ENCODE results near the gene RPS6KA1.

- TF ChIP-seq ZNF773 (CRISPR knock-in tag; IDR thresholded peaks at IDR 0.05; ENCODE audit: borderline replicate concordance) (no peak), BHLHE40 (IDR thresholded peaks at IDR 0.05; ENCODE audit: low read length) (no peak), MAZ (IDR thresholded peaks at IDR 0.05; ENCODE audit: borderline replicate concordance, low read depth, low read length) (no peak), MAZ (CRISPR knock-in tag; IDR thresholded peaks at IDR 0.05; ENCODE audit: low read depth) (no peak)
- TF ChIP-seq, protein P1, sequence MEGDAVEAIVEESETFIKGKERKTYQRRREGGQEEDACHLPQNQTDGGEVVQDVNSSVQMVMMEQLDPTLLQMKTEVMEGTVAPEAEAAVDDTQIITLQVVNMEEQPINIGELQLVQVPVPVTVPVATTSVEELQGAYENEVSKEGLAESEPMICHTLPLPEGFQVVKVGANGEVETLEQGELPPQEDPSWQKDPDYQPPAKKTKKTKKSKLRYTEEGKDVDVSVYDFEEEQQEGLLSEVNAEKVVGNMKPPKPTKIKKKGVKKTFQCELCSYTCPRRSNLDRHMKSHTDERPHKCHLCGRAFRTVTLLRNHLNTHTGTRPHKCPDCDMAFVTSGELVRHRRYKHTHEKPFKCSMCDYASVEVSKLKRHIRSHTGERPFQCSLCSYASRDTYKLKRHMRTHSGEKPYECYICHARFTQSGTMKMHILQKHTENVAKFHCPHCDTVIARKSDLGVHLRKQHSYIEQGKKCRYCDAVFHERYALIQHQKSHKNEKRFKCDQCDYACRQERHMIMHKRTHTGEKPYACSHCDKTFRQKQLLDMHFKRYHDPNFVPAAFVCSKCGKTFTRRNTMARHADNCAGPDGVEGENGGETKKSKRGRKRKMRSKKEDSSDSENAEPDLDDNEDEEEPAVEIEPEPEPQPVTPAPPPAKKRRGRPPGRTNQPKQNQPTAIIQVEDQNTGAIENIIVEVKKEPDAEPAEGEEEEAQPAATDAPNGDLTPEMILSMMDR (CRISPR knock-in tag; IDR thresholded peaks at IDR 0.05) = no peak
Measured at GRCh38 chr1:26482921-26483320, 46.6 kb upstream of the RPS6KA1 start.
